Liver (tissue), 2 donors: ENCODE measurements around the gene EP400.

Experiments used
- RAD21 ChIP-seq, 2 donors: IDR thresholded peaks; 2 replicates each; pipeline ENCODE4 v1.6.1; 2016; ENCODE audit warnings: antibody characterized with exemption in 2 of 2, mild to moderate bottlenecking in 2 of 2
- REST ChIP-seq: IDR thresholded peaks from 2 replicates; pipeline ENCODE4 v1.6.1; 2016; ENCODE audit warnings: antibody characterized with exemption, mild to moderate bottlenecking
- TAF1 ChIP-seq: conservative IDR thresholded peaks from 2 replicates; pipeline ENCODE4 v1.6.1; 2016; ENCODE audit warnings: antibody characterized with exemption, mild to moderate bottlenecking
- donor health status: healthy.

- no peak for TF ChIP-seq RAD21 (IDR thresholded peaks at IDR 0.05)
- TF ChIP-seq REST: no peak
- no peak for TF ChIP-seq TAF1
Observed at GRCh38 chr12:131912518-131913274, 37.0 kb upstream of the EP400 start.
